Dendritic cell treated with granulocyte-macrophage colony-stimulating factor and Interleukin-4, amounts not matched to agents 40 ng/mL and 50 ng/mL, for 4 days (primary cell): ENCODE data around the gene CDK17.

Experiments used
- H3K27ac Mint-ChIP-seq: one replicate; pipeline ENCODE4 v1.8.0; 2022; ENCODE audit warnings: mild to moderate bottlenecking, mixed read lengths
- H3K27me3 Mint-ChIP-seq: one replicate; pipeline ENCODE4 v1.8.0; 2022; ENCODE audit warnings: mild to moderate bottlenecking, mixed read lengths
- H3K36me3 Mint-ChIP-seq: one replicate; pipeline ENCODE4 v1.8.0; 2022; ENCODE audit warnings: low read depth, mixed read lengths
- H3K4me1 Mint-ChIP-seq: one replicate; pipeline ENCODE4 v1.8.0; 2022; ENCODE audit warnings: low read depth, mixed read lengths
- H3K4me3 Mint-ChIP-seq: one replicate; pipeline ENCODE4 v1.8.0; 2022; ENCODE audit warnings: mild to moderate bottlenecking, moderate library complexity, mixed read lengths
- H3K9me3 Mint-ChIP-seq: one replicate; pipeline ENCODE4 v1.8.0; 2022; ENCODE audit warnings: mixed read lengths
- intact Hi-C: fragments of 100-400 bp; cut with micrococcal nuclease; formaldehyde crosslinking; loops from one replicate; pipeline ENCODE4 v1.15.0; 2022

The CDK17 gene

GRCh38 chr12:96233939-96234461 lies 166.2 kb downstream of the CDK17 start:
- peaks cover 34% of the 10 kb centered on the region for H3K4me1 Mint-ChIP-seq
- H3K36me3 Mint-ChIP-seq: peaks cover 54% of the 10 kb centered on the region
- H3K4me3 Mint-ChIP-seq: no peak overlapping the region
- no peak overlapping the region for H3K27ac Mint-ChIP-seq
- H3K9me3 Mint-ChIP-seq: no peaks in the 10 kb centered on the region
- H3K27me3 Mint-ChIP-seq: no peaks in the 10 kb centered on the region
- intact Hi-C loops: no loop called here

GRCh38 chr12:96233168-96233567 lies 167.1 kb downstream of the CDK17 start:
- Mint-ChIP-seq H3K27ac (no peak overlapping the region), H3K36me3 (peaks cover 60% of the 10 kb centered on the region), H3K9me3 (no peaks in the 10 kb centered on the region), H3K4me1 (peaks cover 29% of the 10 kb centered on the region), H3K4me3 (no peak overlapping the region), H3K27me3 (no peaks in the 10 kb centered on the region)
- intact Hi-C loops: no loop called here

GRCh38 chr12:96230646-96231045 lies 169.6 kb downstream of the CDK17 start:
- no peak overlapping the region for H3K4me3 Mint-ChIP-seq
- peaks cover 70% of the 10 kb centered on the region for H3K36me3 Mint-ChIP-seq
- H3K9me3 Mint-ChIP-seq: no peaks in the 10 kb centered on the region
- peaks cover 5% of the 10 kb centered on the region for H3K4me1 Mint-ChIP-seq
- H3K27ac Mint-ChIP-seq: no peak overlapping the region
- H3K27me3 Mint-ChIP-seq: no peaks in the 10 kb centered on the region
- intact Hi-C loops: no loop called here

GRCh38 chr12:96228566-96229248 lies 171.5 kb downstream of the CDK17 start:
- peaks cover 74% of the 10 kb centered on the region for H3K36me3 Mint-ChIP-seq
- H3K27ac Mint-ChIP-seq: no peak overlapping the region
- intact Hi-C loops: no loop called here
- no peaks in the 10 kb centered on the region for H3K9me3 Mint-ChIP-seq
- H3K4me3 Mint-ChIP-seq: no peak overlapping the region
- peaks cover under 1% of the 10 kb centered on the region for H3K4me1 Mint-ChIP-seq
- H3K27me3 Mint-ChIP-seq: no peaks in the 10 kb centered on the region
